Epithelial cell of proximal tubule (primary cell): ENCODE results near the gene KLRK1. TPM values are rescaled to one million over a fixed set of nuclear protein-coding genes. Genes with fewer than 3 reads are reported as not detected.

Experiments
- DNase-seq: peaks from one replicate; pipeline ENCODE4 v3.0.0-alpha.2; 2011; ENCODE audit warnings: low read depth
- H3K4me3 ChIP-seq: 2 replicates; pipeline ENCODE4 v1.5.1; 2011; ENCODE audit warnings: low read depth, mild to moderate bottlenecking, low read length
- CTCF ChIP-seq: conservative IDR thresholded peaks from 2 replicates; pipeline ENCODE4 v1.5.1; 2012; ENCODE audit warnings: low read depth, mild to moderate bottlenecking, low read length
- total RNA-seq: library from RNA; depleted of rRNA; stranded (reverse); fragments of >200 nt; gene quantifications from 2 replicates; pipeline ENCODE4 v1.2.3, GENCODE V29; 2015

Gene KLRK1
- total RNA-seq, 1 donor from 2014 or later, result not detected

GRCh38 chr12:10366875-10367274 lies 23.0 kb downstream of the KLRK1 start:
- DNase-seq, result no peak

GRCh38 chr12:10365696-10366405 lies 24.0 kb downstream of the KLRK1 start:
- DNase-seq, result no peak
- TF ChIP-seq CTCF, result peak; percentile 36
- peak overlapping the region; percentile 77 for H3K4me3 ChIP-seq

More at GRCh38 chr12:10366875-10367274, 23.0 kb downstream of the KLRK1 start:
- peak; percentile 49 for TF ChIP-seq CTCF
- H3K4me3 ChIP-seq, result no peak overlapping the region

DNA sequence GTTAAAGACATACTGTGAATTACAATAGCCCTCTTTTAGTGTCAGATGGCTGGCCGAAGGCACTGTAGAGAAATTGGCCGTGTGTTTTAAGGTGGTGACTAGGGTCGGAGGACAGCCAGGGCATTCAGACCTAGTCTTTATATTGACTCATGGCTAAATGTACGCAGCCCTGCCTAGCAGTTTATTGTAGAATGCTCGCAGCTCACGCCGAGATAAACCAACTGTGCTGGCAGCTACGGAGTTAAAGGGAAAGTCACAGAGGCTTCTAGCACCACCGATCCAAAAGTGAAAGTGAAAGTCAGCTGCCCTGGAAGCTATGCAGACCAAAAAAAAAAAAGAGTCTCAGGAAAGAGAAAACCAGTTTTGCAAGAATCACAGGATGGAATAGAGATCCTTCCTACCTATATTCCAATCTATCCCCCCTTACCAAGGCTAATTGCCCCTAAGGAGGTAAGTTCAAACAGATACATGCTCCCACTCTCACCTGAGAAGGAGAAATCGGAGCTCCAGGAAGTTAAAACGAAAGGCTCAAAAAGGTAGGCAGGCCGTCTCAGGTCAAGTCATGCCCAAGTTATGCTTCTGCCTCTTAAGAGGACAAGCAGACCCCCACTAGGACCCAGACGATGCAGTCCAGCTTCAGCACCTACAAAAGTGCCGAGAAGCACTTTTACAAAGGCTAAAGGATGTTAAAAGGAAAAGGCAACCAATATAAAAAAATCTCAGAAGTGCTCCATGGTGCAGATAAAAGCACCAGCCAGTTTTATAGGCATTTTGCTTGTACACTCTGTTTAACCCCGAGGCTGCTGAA lies 24.8 kb downstream of the KLRK1 start:
- DNase-seq, result no peak
- H3K4me3 ChIP-seq, result peak overlapping the region; percentile 77
- TF ChIP-seq CTCF, result no peak

DNA sequence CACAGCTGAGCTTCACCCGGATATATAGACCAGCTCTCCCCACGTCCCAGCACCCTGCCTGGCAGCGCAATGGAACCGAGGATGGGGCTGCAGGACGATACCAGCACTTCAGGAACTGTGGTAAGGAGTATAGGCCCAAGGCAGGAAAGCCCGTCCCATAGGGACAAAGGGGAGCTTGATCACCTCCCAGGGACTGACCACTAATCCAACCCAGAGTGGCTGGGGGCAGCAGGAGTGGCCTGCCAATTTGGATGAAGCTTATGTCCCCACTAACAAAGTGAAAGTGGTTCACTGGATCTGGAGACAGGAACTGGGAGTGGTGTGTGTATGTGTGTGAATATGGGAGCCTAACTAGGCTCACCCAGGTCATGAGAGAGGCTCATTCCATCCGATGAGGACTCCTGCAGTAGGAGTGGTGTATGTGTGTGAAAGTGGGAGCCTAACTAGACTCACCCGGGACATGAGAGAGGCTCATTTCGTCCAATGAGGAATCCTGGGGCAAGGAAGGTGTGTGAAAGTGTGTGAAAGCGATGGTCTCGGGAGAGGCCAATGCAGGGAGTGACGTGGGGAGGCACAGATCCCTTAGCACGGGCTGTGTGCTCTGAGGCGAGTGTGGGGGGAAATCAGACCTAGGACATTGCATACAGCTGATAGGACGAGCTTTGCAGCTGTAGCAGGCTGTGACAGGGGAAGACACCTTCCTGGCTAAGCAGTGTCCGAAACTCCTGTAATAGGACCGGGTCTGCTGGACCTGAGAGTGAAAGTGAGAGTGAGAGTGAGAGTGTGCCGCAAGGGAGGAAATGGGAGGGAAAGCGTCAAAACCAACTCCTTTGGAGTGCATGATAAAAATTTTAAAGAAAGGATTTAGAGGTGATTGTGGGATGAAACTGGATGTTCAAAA lies 25.7 kb downstream of the KLRK1 start:
- no peak for DNase-seq

GRCh38 chr12:10363658-10363913 lies 26.3 kb downstream of the KLRK1 start:
- DNase-seq, result no peak
- H3K4me3 ChIP-seq, result peak overlapping the region; percentile 77
- TF ChIP-seq CTCF, result no peak

More for the DNA sequence above, 25.7 kb downstream of the KLRK1 start:
- peak overlapping the region; percentile 77 for H3K4me3 ChIP-seq
- TF ChIP-seq CTCF, result no peak

- H3K4me3 ChIP-seq, result peak overlapping the region; percentile 77
- TF ChIP-seq CTCF, result no peak
- DNase-seq, result no peak
Measured at GRCh38 chr12:10362828-10363657, 26.8 kb downstream of the KLRK1 start.
